ENCODE results near the gene TMED10.
A peak's percentile ranks its signal among the peaks of the same experiment; 100 is the strongest.

Gene TMED10

GRCh38 chr14:75123991-75124390 is 52.4 kb downstream of the TMED10 start:
- H3K9me3 ChIP-seq, result no peaks in the 10 kb centered on the region
- peak overlapping the region; percentile 82 for H3K27ac ChIP-seq
- no peaks in the 10 kb centered on the region for H3K27me3 ChIP-seq
- no peak for TF ChIP-seq CTCF (IDR thresholded peaks at IDR 0.05)
- peak overlapping the region; percentile 12 to 19 for H3K4me3 ChIP-seq (ENCODE audit: low read depth in 1 of 2, low read length in 1 of 2)
- H3K4me1 ChIP-seq (ENCODE audit: control insufficient read depth in 1 of 2, insufficient read depth in 1 of 2, low read depth in 1 of 2, low read length in 1 of 2), result peaks cover 69 to 75% of the 10 kb centered on the region in 2 experiments
- peaks cover 6% of the 10 kb centered on the region for H3K36me3 ChIP-seq

GRCh38 chr14:75121552-75121951 is 54.9 kb downstream of the TMED10 start:
- H3K4me3 ChIP-seq (ENCODE audit: low read depth in 1 of 2, low read length in 1 of 2), result no peak overlapping the region
- no peaks in the 10 kb centered on the region for H3K27me3 ChIP-seq
- TF ChIP-seq CTCF (IDR thresholded peaks at IDR 0.05), result no peak
- H3K27ac ChIP-seq, result peak overlapping the region; percentile 87
- peaks cover 55 to 60% of the 10 kb centered on the region in 2 experiments for H3K4me1 ChIP-seq (ENCODE audit: control insufficient read depth in 1 of 2, insufficient read depth in 1 of 2, low read depth in 1 of 2, low read length in 1 of 2)
- peaks cover 30% of the 10 kb centered on the region for H3K36me3 ChIP-seq
- no peaks in the 10 kb centered on the region for H3K9me3 ChIP-seq

GRCh38 chr14:75120541-75121291 is 55.7 kb downstream of the TMED10 start:
- Histone ChIP-seq H3K36me3 (peaks cover 38% of the 10 kb centered on the region), H3K27ac (peak overlapping the region; percentile 87), H3K9me3 (no peaks in the 10 kb centered on the region), H3K4me3 (ENCODE audit: low read depth in 1 of 2, low read length in 1 of 2) (peak overlapping the region; percentile 15 to 19), H3K27me3 (no peaks in the 10 kb centered on the region), H3K4me1 (ENCODE audit: control insufficient read depth in 1 of 2, insufficient read depth in 1 of 2, low read depth in 1 of 2, low read length in 1 of 2) (peaks cover 49 to 52% of the 10 kb centered on the region in 2 experiments)
- no peak for TF ChIP-seq CTCF (IDR thresholded peaks at IDR 0.05)

GRCh38 chr14:75119056-75119455 is 57.4 kb downstream of the TMED10 start:
- no peak overlapping the region for H3K4me3 ChIP-seq (ENCODE audit: low read depth in 1 of 2, low read length in 1 of 2)
- TF ChIP-seq CTCF (IDR thresholded peaks at IDR 0.05), result no peak
- H3K36me3 ChIP-seq, result peaks cover 53% of the 10 kb centered on the region
- H3K27me3 ChIP-seq, result no peaks in the 10 kb centered on the region
- peaks cover 33 to 35% of the 10 kb centered on the region in 2 experiments for H3K4me1 ChIP-seq (ENCODE audit: control insufficient read depth in 1 of 2, insufficient read depth in 1 of 2, low read depth in 1 of 2, low read length in 1 of 2)
- H3K9me3 ChIP-seq, result no peaks in the 10 kb centered on the region
- H3K27ac ChIP-seq, result no peak overlapping the region

GRCh38 chr14:75113932-75114539 is 62.4 kb downstream of the TMED10 start:
- no peak for TF ChIP-seq CTCF (IDR thresholded peaks at IDR 0.05)
- Histone ChIP-seq H3K27me3 (no peaks in the 10 kb centered on the region), H3K4me3 (ENCODE audit: low read depth in 1 of 2, low read length in 1 of 2) (no peak overlapping the region), H3K9me3 (no peaks in the 10 kb centered on the region), H3K27ac (no peak overlapping the region), H3K36me3 (peaks cover 98% of the 10 kb centered on the region), H3K4me1 (ENCODE audit: control insufficient read depth in 1 of 2, insufficient read depth in 1 of 2, low read depth in 1 of 2, low read length in 1 of 2) (no peaks in the 10 kb centered on the region)
